ENCODE results near the gene MTARC2. TPM values are rescaled to one million over a fixed set of nuclear protein-coding genes. Genes with fewer than 3 reads are reported as not detected.

MTARC2 gene
- total and polyA plus RNA-seq, 9 donors: 12.8 to 80.2 (median 23.6) TPM

DNA sequence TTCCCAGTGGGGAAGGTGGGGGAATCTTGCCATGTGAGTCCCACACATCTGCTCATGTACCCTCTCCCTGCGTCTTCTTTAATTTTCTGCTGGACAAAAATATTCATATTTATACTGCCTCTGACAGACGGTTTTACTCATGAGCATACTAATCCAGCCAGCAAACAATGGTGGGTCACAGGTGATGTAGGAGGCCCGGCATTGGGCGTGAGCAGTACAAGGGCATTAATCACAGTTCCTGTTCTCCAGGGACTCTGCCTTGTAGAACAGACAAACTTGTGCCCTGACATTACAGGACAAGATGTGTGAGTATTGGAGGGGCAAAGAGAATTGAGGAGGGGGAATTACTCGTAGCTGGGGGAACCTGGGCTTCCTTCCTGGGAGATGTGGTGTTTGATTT is 63.6 kb downstream of the MTARC2 start:
- DNase-seq: no peak
- 84 to 89% (median 85%) methylated on average over 5 of the region's 5 CpGs for WGBS, 3 donors

DNA sequence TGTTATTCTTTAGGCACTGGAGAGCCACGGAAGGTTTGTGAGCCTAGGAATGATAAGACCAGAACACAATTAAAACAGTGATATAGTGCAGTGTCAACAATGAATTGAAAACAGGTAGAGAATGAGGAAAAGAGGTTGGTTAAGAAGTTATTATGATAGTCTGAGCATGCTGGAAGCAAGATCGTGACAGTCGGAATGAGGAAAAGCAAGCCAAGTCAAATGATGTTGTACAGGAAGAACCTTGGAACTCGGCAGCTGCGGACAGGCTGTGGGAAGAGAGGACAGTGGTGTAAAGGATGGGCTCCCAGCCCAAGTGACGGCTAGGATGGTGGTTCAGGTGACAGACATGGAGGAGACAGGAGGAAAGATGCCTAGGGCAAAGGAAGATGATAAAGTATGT is 64.2 kb downstream of the MTARC2 start:
- WGBS, 3 donors: 71 to 84% (median 77%) methylated on average over 6 of the region's 6 CpGs
- Histone ChIP-seq H3K27me3 (no peaks in the 10 kb centered on the region), H3K36me3 (no peaks in the 10 kb centered on the region), H3K4me1 (ENCODE audit: insufficient read depth) (no peaks in the 10 kb centered on the region), H3K4me3 (no peak overlapping the region), H3K27ac (no peak overlapping the region), H3K9me3 (no peaks in the 10 kb centered on the region)
- no peak for DNase-seq
- intact Hi-C loops (cut with DNase I): no loop called here
- TF ChIP-seq POLR2A (IDR thresholded peaks at IDR 0.05) (no peak), EP300 (IDR thresholded peaks at IDR 0.05) (no peak)
- TF ChIP-seq, protein P1, sequence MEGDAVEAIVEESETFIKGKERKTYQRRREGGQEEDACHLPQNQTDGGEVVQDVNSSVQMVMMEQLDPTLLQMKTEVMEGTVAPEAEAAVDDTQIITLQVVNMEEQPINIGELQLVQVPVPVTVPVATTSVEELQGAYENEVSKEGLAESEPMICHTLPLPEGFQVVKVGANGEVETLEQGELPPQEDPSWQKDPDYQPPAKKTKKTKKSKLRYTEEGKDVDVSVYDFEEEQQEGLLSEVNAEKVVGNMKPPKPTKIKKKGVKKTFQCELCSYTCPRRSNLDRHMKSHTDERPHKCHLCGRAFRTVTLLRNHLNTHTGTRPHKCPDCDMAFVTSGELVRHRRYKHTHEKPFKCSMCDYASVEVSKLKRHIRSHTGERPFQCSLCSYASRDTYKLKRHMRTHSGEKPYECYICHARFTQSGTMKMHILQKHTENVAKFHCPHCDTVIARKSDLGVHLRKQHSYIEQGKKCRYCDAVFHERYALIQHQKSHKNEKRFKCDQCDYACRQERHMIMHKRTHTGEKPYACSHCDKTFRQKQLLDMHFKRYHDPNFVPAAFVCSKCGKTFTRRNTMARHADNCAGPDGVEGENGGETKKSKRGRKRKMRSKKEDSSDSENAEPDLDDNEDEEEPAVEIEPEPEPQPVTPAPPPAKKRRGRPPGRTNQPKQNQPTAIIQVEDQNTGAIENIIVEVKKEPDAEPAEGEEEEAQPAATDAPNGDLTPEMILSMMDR (IDR thresholded peaks at IDR 0.05): no peak

More for the DNA sequence above, 63.6 kb downstream of the MTARC2 start:
- H3K27me3 ChIP-seq: no peaks in the 10 kb centered on the region
- H3K4me3 ChIP-seq: no peak overlapping the region
- H3K4me1 ChIP-seq (ENCODE audit: insufficient read depth): no peaks in the 10 kb centered on the region
- TF ChIP-seq EP300 (IDR thresholded peaks at IDR 0.05) (no peak), POLR2A (IDR thresholded peaks at IDR 0.05) (no peak)
- TF ChIP-seq, protein P1 (IDR thresholded peaks at IDR 0.05): no peak
- intact Hi-C loops (cut with DNase I): no loop called here
- H3K27ac ChIP-seq: no peak overlapping the region
- no peaks in the 10 kb centered on the region for H3K9me3 ChIP-seq
- H3K36me3 ChIP-seq: no peaks in the 10 kb centered on the region

DNA sequence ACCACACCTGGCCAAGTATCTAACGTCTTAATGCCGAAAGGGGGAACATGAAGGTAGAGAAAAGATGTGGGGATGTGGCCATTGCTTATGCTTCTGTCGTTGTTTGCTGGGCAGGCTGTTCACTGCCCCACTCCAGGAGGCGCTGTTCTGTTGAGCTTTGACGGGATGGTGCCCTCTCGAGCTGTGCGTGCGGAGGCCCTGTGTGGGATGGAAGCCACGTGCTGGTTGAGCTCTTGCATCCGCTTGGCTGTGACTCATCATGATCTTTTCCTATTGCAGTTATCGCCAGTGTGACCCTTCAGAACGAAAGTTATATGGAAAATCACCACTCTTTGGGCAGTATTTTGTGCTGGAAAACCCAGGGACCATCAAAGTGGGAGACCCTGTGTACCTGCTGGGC is 64.9 kb downstream of the MTARC2 start:
- Histone ChIP-seq H3K27me3 (no peaks in the 10 kb centered on the region), H3K36me3 (no peaks in the 10 kb centered on the region), H3K9me3 (no peaks in the 10 kb centered on the region), H3K4me3 (no peak overlapping the region), H3K4me1 (ENCODE audit: insufficient read depth) (peaks cover 1% of the 10 kb centered on the region), H3K27ac (no peak overlapping the region)
- WGBS, 3 donors: 79 to 95% (median 85%) methylated on average over 12 of the region's 12 CpGs
- intact Hi-C loops (cut with DNase I): no loop called here
- TF ChIP-seq, protein P1 (IDR thresholded peaks at IDR 0.05): no peak
- no peak for TF ChIP-seq EP300 (IDR thresholded peaks at IDR 0.05)
- no peak for TF ChIP-seq POLR2A (IDR thresholded peaks at IDR 0.05)
- no peak for DNase-seq

DNA sequence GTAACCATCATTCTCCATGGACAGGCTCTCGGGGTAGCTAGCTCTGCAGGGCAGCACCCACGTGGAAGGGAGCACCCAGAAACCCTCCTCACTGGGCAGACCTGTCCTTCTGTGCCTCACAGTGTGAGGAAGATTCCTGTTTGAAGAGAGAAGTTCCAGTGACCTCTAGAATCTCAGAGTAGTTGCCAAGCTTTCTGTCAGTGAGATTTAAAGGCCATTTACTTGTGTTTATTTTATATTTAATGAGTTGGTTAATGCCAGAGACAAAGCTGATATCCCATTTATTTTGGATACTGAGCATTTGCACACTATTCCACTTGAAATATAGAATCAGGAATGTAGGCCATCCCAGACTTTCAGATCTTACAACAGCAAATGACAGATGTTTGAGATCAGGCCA is 67.3 kb downstream of the MTARC2 start:
- TF ChIP-seq, protein P1 (IDR thresholded peaks at IDR 0.05): no peak
- no peak for TF ChIP-seq POLR2A (IDR thresholded peaks at IDR 0.05)
- no peak for TF ChIP-seq EP300 (IDR thresholded peaks at IDR 0.05)
- WGBS, 3 donors: 85 to 95% (median 91%) methylated on average over 2 of the region's 2 CpGs
- intact Hi-C loops (cut with DNase I): no loop called here

More for the DNA sequence above, 67.3 kb downstream of the MTARC2 start:
- no peak for DNase-seq
- no peak overlapping the region for H3K27ac ChIP-seq
- no peaks in the 10 kb centered on the region for H3K9me3 ChIP-seq
- H3K36me3 ChIP-seq: no peaks in the 10 kb centered on the region
- no peaks in the 10 kb centered on the region for H3K27me3 ChIP-seq
- peaks cover 6% of the 10 kb centered on the region for H3K4me1 ChIP-seq (ENCODE audit: insufficient read depth)
- no peak overlapping the region for H3K4me3 ChIP-seq
